Esophagus muscularis mucosa (tissue), 4 donors: ENCODE data around the gene C21orf58. TPM values are rescaled to one million over a fixed set of nuclear protein-coding genes. Genes with fewer than 3 reads are reported as not detected.

Experiments used
- DNase-seq: peaks from one replicate; pipeline ENCODE4 v3.0.0-alpha.2; 2017; ENCODE audit errors: extremely low spot score
- H3K27ac ChIP-seq, 4 donors: fragments of 200-600 bp; sonication (generic); replicated peaks in 1 of 4; 1 replicate in 3 of 4; 2 replicates in 1 of 4; pipeline ENCODE4 v1.5.1; 2016 to 2019; ENCODE audit warnings: mild to moderate bottlenecking in 1 of 4
- H3K27me3 ChIP-seq, 4 donors: fragments of 200-600 bp; sonication (generic); one replicate each; pipeline versions ENCODE4 v1.5.1 to v1.6.0; 2016 to 2019
- H3K36me3 ChIP-seq, 4 donors: fragments of 200-600 bp; sonication (generic); one replicate each; pipeline ENCODE4 v1.5.1; 2016 to 2019
- H3K4me1 ChIP-seq, 4 donors: fragments of 200-600 bp; sonication (generic); one replicate each; pipeline ENCODE4 v1.5.1; 2016 to 2019
- H3K4me3 ChIP-seq, 4 donors: fragments of 200-600 bp; sonication (generic); 1 replicate in 2 of 4; 2 replicates in 2 of 4; pipeline ENCODE4 v1.5.1; 2016 to 2019; ENCODE audit warnings: mild to moderate bottlenecking in 4 of 4, moderate library complexity in 1 of 4
- H3K9me3 ChIP-seq, 4 donors: fragments of 200-600 bp; sonication (generic); 1 replicate in 3 of 4; 2 replicates in 1 of 4; pipeline ENCODE4 v1.5.1; 2016 to 2019
- CTCF ChIP-seq, 3 experiments: fragments of 200-600 bp in 2 of 3; fragments of 450-650 bp in 1 of 3; sonication (generic) in 2 of 3; IDR thresholded peaks; one replicate each; pipeline ENCODE4 v1.5.1; 2017 to 2019; ENCODE audit warnings: antibody characterized with exemption in 3 of 3, mild to moderate bottlenecking in 2 of 3, moderate library complexity in 1 of 3
- EP300 ChIP-seq: sonication (generic); formaldehyde crosslinking; IDR thresholded peaks from one replicate; pipeline ENCODE4 v1.6.1; 2017; ENCODE audit warnings: antibody characterized with exemption
- POLR2A ChIP-seq: fragments of 450-650 bp; IDR thresholded peaks from one replicate; pipeline ENCODE4 v1.6.1; 2017; ENCODE audit warnings: antibody characterized with exemption, moderate library complexity, mild to moderate bottlenecking, low read depth
- POLR2AphosphoS5 ChIP-seq, 2 donors: sonication (generic); formaldehyde crosslinking; IDR thresholded peaks; one replicate each; pipeline ENCODE4 v1.6.1; 2017; ENCODE audit warnings: antibody characterized with exemption in 2 of 2
- WGBS: methylation state at CpG from one replicate; pipeline ENCODE4 v1.1.5; 2018; 5-methylcytosine and 5-hydroxymethylcytosine counted together
- intact Hi-C: fragments of 100-400 bp; cut with DNase I; formaldehyde crosslinking; loops from one replicate; pipeline ENCODE4 v1.15.1; 2023
- total RNA-seq, 4 donors: library from RNA; depleted of rRNA; stranded (reverse); fragments of >200 nt; gene quantifications; one replicate each; pipeline versions ENCODE4 v1.1.0 to v1.2.1, GENCODE V29; 2016

Gene C21orf58
- total RNA-seq, 4 donors from 2014 or later: 0.50 to 2.5 (median 1.7) TPM

GRCh38 chr21:46307625-46308024 is 16.0 kb downstream of the C21orf58 start:
- H3K36me3 ChIP-seq: peaks cover 0 to 37% (median 4%) of the 10 kb centered on the region in 4 donors
- DNase-seq: no peak
- H3K27ac ChIP-seq: no peak overlapping the region
- H3K9me3 ChIP-seq: no peaks in the 10 kb centered on the region
- intact Hi-C loops: no loop called here
- no peaks in the 10 kb centered on the region for H3K4me1 ChIP-seq
- H3K4me3 ChIP-seq: no peak overlapping the region
- WGBS: 42% methylated on average over 1 of the region's 2 CpGs
- TF ChIP-seq POLR2A (no peak), POLR2AphosphoS5 (IDR thresholded peaks at IDR 0.05) (no peak), CTCF (IDR thresholded peaks at IDR 0.05) (no peak), EP300 (no peak)
- no peaks in the 10 kb centered on the region for H3K27me3 ChIP-seq

DNA sequence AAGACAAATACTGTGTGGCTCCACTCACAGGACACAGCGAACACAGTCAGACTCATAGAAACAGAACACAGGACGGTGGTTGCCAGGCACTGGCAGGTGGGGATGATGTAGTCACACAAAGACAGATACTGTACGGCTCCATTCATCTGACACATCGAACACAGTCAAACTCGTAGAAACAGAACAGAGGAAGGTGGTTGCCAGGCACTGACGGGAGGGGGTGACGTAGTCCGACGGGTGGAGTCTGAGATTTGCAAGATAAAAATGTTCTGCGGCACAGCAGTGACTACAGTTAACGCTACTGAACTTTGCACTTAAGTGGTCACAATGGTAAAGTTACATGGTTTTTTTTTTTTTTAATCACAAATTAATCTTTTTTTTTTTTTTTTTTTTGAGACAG is 18.7 kb downstream of the C21orf58 start:
- intact Hi-C loops: no loop called here
- no peak overlapping the region for H3K27ac ChIP-seq
- H3K36me3 ChIP-seq: peaks cover 0 to 49% (median 9%) of the 10 kb centered on the region in 4 donors
- no peaks in the 10 kb centered on the region for H3K9me3 ChIP-seq
- TF ChIP-seq EP300 (no peak), POLR2A (no peak), POLR2AphosphoS5 (IDR thresholded peaks at IDR 0.05) (no peak), CTCF (IDR thresholded peaks at IDR 0.05) (no peak)
- no peak for DNase-seq
- 96% methylated on average over 11 of the region's 11 CpGs for WGBS
- H3K4me3 ChIP-seq: no peak overlapping the region
- peaks cover 0 to 22% (median 0%) of the 10 kb centered on the region in 4 donors for H3K27me3 ChIP-seq
- H3K4me1 ChIP-seq: no peaks in the 10 kb centered on the region

DNA sequence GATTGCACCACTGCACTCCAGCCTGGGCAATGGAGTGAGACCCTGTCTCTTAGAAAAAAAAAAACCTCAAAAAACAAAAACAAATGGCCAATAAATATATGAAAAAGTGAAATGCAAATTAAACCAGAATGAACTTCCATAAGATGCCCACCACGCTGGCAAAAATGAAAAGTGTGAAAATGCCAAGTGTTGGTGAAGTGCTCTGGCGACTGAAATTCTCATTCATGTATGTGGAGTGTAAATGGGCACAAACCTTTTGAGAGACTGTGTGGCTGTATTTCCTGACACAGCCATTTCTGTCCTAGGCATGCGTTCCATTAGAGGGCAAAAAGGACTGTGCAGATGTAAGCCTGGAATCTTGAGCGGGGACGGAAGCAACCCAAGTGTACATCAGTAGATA is 19.2 kb downstream of the C21orf58 start:
- WGBS: 95% methylated on average over 5 of the region's 5 CpGs
- H3K27me3 ChIP-seq: peaks cover 0 to 27% (median 0%) of the 10 kb centered on the region in 4 donors

GRCh38 chr21:46301759-46302158 is 21.9 kb downstream of the C21orf58 start:
- Histone ChIP-seq H3K27ac (no peak overlapping the region), H3K4me3 (no peak overlapping the region), H3K36me3 (peaks cover 0 to 34% (median 12%) of the 10 kb centered on the region in 4 donors), H3K27me3 (peaks cover 0 to 54% (median 4%) of the 10 kb centered on the region in 4 donors), H3K4me1 (peaks cover 9 to 16% (median 14%) of the 10 kb centered on the region in 4 donors), H3K9me3 (no peaks in the 10 kb centered on the region)
- intact Hi-C loops: no loop called here
- no peak for TF ChIP-seq EP300
- no peak for TF ChIP-seq POLR2A
- no peak for TF ChIP-seq CTCF (IDR thresholded peaks at IDR 0.05)
- no peak for TF ChIP-seq POLR2AphosphoS5 (IDR thresholded peaks at IDR 0.05)
- no peak for DNase-seq
- no CpG with 5 or more reads among the region's 14 CpGs for WGBS

More for the DNA sequence above, 19.2 kb downstream of the C21orf58 start:
- TF ChIP-seq CTCF (IDR thresholded peaks at IDR 0.05) (no peak), POLR2A (no peak), POLR2AphosphoS5 (IDR thresholded peaks at IDR 0.05) (no peak), EP300 (no peak)
- Histone ChIP-seq H3K9me3 (no peaks in the 10 kb centered on the region), H3K4me1 (no peaks in the 10 kb centered on the region), H3K4me3 (no peak overlapping the region), H3K36me3 (peaks cover 0 to 52% (median 10%) of the 10 kb centered on the region in 4 donors), H3K27ac (no peak overlapping the region)
- intact Hi-C loops: no loop called here
- DNase-seq: no peak

- 87% methylated on average over 5 of the region's 9 CpGs for WGBS
- intact Hi-C loops: no loop called here
These were observed 24.5 kb downstream of the C21orf58 start for GRCh38 chr21:46299167-46299566.

More at GRCh38 chr21:46299167-46299566, 24.5 kb downstream of the C21orf58 start:
- Histone ChIP-seq H3K9me3 (no peaks in the 10 kb centered on the region), H3K4me1 (peaks cover 14 to 35% (median 28%) of the 10 kb centered on the region in 4 donors), H3K27me3 (peaks cover 0 to 69% (median 4%) of the 10 kb centered on the region in 4 donors), H3K36me3 (peaks cover 0 to 20% (median 8%) of the 10 kb centered on the region in 4 donors), H3K4me3 (no peak overlapping the region), H3K27ac (no peak overlapping the region)
- no peak for TF ChIP-seq POLR2AphosphoS5 (IDR thresholded peaks at IDR 0.05)
- no peak for TF ChIP-seq CTCF (IDR thresholded peaks at IDR 0.05)
- no peak for TF ChIP-seq POLR2A
- TF ChIP-seq EP300: no peak
- no peak for DNase-seq
